Kidney (tissue), 14 donors: ENCODE data around the gene LIMD2. TPM values are rescaled to one million over a fixed set of nuclear protein-coding genes. Genes with fewer than 3 reads are reported as not detected.

Experiments
- DNase-seq, 5 donors: peaks; one replicate each; pipeline ENCODE4 v3.0.0-alpha.2; 2013 to 2020
- FAIRE-seq: peaks from 2 replicates; lab custom pipeline; 2012; peaks lifted over from hg19 to GRCh38; lab: Jason Lieb, UNC
- H3K27ac ChIP-seq, 2 donors: one replicate each; pipeline ENCODE4 v1.7.0; 2013; ENCODE audit warnings: low read depth in 2 of 2, low read length in 2 of 2, inconsistent platforms in 1 of 2
- H3K27me3 ChIP-seq: one replicate; pipeline ENCODE4 v1.7.1; 2013; ENCODE audit warnings: low read length, inconsistent platforms; ENCODE audit not compliant: control insufficient read depth, insufficient read depth
- H3K36me3 ChIP-seq, 3 donors: one replicate each; pipeline versions ENCODE4 v1.7.0 to v1.7.1; 2013; ENCODE audit warnings: low read length in 3 of 3, control low read depth in 1 of 3, inconsistent platforms in 1 of 3; ENCODE audit not compliant: insufficient read depth in 3 of 3, control insufficient read depth in 2 of 3
- H3K4me1 ChIP-seq, 3 donors: one replicate each; pipeline versions ENCODE4 v1.7.0 to v1.7.1; 2013; ENCODE audit warnings: low read length in 3 of 3, inconsistent platforms in 1 of 3, low read depth in 1 of 3; ENCODE audit not compliant: control insufficient read depth in 2 of 3, insufficient read depth in 2 of 3
- H3K4me3 ChIP-seq, 3 donors: one replicate each; pipeline versions ENCODE4 v1.7.0 to v1.8.1; 2013; ENCODE audit warnings: low read length in 3 of 3, control low read depth in 1 of 3, inconsistent platforms in 1 of 3
- H3K9ac ChIP-seq, 3 donors: one replicate each; pipeline versions ENCODE4 v1.7.0 to v1.7.1; 2013; ENCODE audit warnings: low read length in 3 of 3, control low read depth in 1 of 3, inconsistent platforms in 1 of 3
- H3K9me3 ChIP-seq, 3 donors: one replicate each; pipeline versions ENCODE4 v1.7.0 to v1.7.1; 2013; ENCODE audit warnings: low read length in 3 of 3, control low read depth in 1 of 3, inconsistent platforms in 1 of 3; ENCODE audit not compliant: control insufficient read depth in 2 of 3, insufficient read depth in 1 of 3
- CTCF ChIP-seq: IDR thresholded peaks from 3 replicates; pipeline ENCODE4 v1.5.1; 2012; ENCODE audit warnings: mild to moderate bottlenecking, moderate library complexity, borderline replicate concordance; ENCODE audit not compliant: insufficient read depth; ENCODE audit errors: extremely low read depth
- intact Hi-C: fragments of 100-400 bp; cut with DNase I; formaldehyde crosslinking; loops from one replicate; pipeline ENCODE4 v1.11.1; 2022
- polyA plus RNA-seq: library from polyadenylated mRNA; stranded (reverse); fragments of 350-450 nt; fragmentation: Illumina TruSeq; extraction: RNeasy Lipid Tissue Mini Kit (QIAGEN cat#74804); gene quantifications from one replicate; pipeline ENCODE4 v1.2.3, GENCODE V29; 2014; ENCODE audit warnings: low read depth, low replicate concordance; ENCODE audit not compliant: insufficient read depth
- total RNA-seq: library from RNA; stranded (reverse); fragmentation: NEBNext Ultra II Directional; extraction: Animal tissue kit (Norgen Biotek cat#: 25700); gene quantifications from one replicate; pipeline ENCODE4 v1.2.1, GENCODE V29; 2021
- donor health status: control.
- donor health status: control.
- donor health status: control.
- donor health status: control.
- donor health status: control.
- donor health status: DM: yes; HTN: yes; CAD: no.
- donor health status: Normal renal cell carcinoma (clear cell type).

Gene LIMD2
- total and polyA plus RNA-seq, 2 donors from 2014 or later = 11.5 to 32.3 TPM

- DNase-seq (no peak), FAIRE-seq (no peak)
- TF ChIP-seq CTCF = no peak
- H3K36me3 ChIP-seq = peaks cover 4 to 52% (median 48%) of the 10 kb centered on the region in 3 donors
- intact Hi-C loops = no loop called here
- no peak overlapping the region for H3K27ac ChIP-seq
- H3K4me1 ChIP-seq = no peaks in the 10 kb centered on the region
- no peaks in the 10 kb centered on the region for H3K27me3 ChIP-seq
- H3K9ac ChIP-seq = no peak overlapping the region
- H3K9me3 ChIP-seq = no peaks in the 10 kb centered on the region
- no peak overlapping the region for H3K4me3 ChIP-seq
These were observed 10.4 kb downstream of the LIMD2 start for GRCh38 chr17:63689479-63689878.

- Histone ChIP-seq H3K9me3 (no peaks in the 10 kb centered on the region), H3K9ac (no peak overlapping the region), H3K36me3 (peaks cover 4 to 53% (median 48%) of the 10 kb centered on the region in 3 donors), H3K4me1 (no peaks in the 10 kb centered on the region), H3K27ac (no peak overlapping the region), H3K4me3 (no peak overlapping the region), H3K27me3 (no peaks in the 10 kb centered on the region)
- intact Hi-C loops = no loop called here
- TF ChIP-seq CTCF = no peak
- DNase-seq (no peak), FAIRE-seq (no peak)
These were observed 11.4 kb downstream of the LIMD2 start for GRCh38 chr17:63688396-63689020.

- TF ChIP-seq CTCF = no peak
- no peaks in the 10 kb centered on the region for H3K27me3 ChIP-seq
- H3K4me1 ChIP-seq = no peaks in the 10 kb centered on the region
- H3K36me3 ChIP-seq = peaks cover 6 to 57% (median 48%) of the 10 kb centered on the region in 3 donors
- no peaks in the 10 kb centered on the region for H3K9me3 ChIP-seq
- no peak overlapping the region for H3K9ac ChIP-seq
- no peak for DNase-seq
- H3K4me3 ChIP-seq = no peak overlapping the region
- no peak for FAIRE-seq
- H3K27ac ChIP-seq = no peak overlapping the region
- intact Hi-C loops = no loop called here
These were observed 13.7 kb downstream of the LIMD2 start for GRCh38 chr17:63686138-63686685.
